Liver (tissue), 3 donors: ENCODE measurements around the gene TRAPPC3L.

Experiments used
- SP1 ChIP-seq: IDR thresholded peaks from 2 replicates; pipeline ENCODE4 v1.6.1; 2018; ENCODE audit warnings: antibody characterized with exemption, mild to moderate bottlenecking
- YY1 ChIP-seq: IDR thresholded peaks from 2 replicates; pipeline ENCODE4 v1.6.1; 2016; ENCODE audit warnings: antibody characterized with exemption, mild to moderate bottlenecking
- TF ChIP-seq, protein P1 (sequence below): fragments of 150-350 bp; IDR thresholded peaks from 2 replicates; pipeline ENCODE4 v1.5.1; 2017; ENCODE audit warnings: improper control_type of control experiment, low read depth, low read length; ENCODE audit not compliant: missing input control
- donor health status: healthy.
- donor health status: healthy.

DNA sequence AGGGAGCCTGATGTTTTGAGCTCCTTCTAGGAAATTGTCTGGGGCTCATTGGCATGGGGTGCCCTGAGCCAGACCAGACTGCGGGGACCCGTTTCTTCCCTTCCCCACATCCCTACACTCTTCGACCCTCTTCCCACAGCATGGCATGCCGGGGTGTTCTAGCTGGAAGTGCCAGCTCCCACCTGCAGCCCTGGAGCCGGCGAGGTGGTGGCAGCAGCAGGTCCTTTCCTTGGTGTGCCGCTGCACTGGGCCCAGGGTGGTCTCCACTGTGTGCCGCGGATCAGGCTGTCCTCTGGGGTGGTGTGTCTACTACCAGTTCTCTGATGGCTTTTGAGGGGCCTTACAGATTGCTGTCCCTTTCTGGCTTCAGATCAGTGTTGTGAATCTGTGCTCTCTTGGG is 18.3 kb upstream of the TRAPPC3L start:
- TF ChIP-seq, protein P1, sequence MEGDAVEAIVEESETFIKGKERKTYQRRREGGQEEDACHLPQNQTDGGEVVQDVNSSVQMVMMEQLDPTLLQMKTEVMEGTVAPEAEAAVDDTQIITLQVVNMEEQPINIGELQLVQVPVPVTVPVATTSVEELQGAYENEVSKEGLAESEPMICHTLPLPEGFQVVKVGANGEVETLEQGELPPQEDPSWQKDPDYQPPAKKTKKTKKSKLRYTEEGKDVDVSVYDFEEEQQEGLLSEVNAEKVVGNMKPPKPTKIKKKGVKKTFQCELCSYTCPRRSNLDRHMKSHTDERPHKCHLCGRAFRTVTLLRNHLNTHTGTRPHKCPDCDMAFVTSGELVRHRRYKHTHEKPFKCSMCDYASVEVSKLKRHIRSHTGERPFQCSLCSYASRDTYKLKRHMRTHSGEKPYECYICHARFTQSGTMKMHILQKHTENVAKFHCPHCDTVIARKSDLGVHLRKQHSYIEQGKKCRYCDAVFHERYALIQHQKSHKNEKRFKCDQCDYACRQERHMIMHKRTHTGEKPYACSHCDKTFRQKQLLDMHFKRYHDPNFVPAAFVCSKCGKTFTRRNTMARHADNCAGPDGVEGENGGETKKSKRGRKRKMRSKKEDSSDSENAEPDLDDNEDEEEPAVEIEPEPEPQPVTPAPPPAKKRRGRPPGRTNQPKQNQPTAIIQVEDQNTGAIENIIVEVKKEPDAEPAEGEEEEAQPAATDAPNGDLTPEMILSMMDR = no peak
- TF ChIP-seq SP1 (no peak), YY1 (no peak)
